SH-SY5Y (cell line): ENCODE measurements around the gene COL4A4.

ENCODE experiments used
- GATA2 ChIP-seq: IDR thresholded peaks from 2 replicates; pipeline ENCODE4 v1.6.1; 2011; ENCODE audit warnings: mild to moderate bottlenecking, low read depth, low read length
- GATA3 ChIP-seq: IDR thresholded peaks from 2 replicates; pipeline ENCODE4 v1.6.1; 2011; ENCODE audit warnings: low read depth, mild to moderate bottlenecking, low read length, moderate library complexity

Gene COL4A4

GRCh38 chr2:227163998-227164762 lies at the start of gene COL4A4, which contains the start of gene COL4A3:
Gene COL4A4, minus strand, starts transcription at chr2:227164205. Its CDS starts 16,722 bp downstream, at chr2:227147483.
Gene COL4A3, plus strand, starts transcription at chr2:227164624. Its CDS starts 103 bp downstream, at chr2:227164727.
- TF ChIP-seq GATA2 = no peak
- TF ChIP-seq GATA3 = no peak

- TF ChIP-seq GATA2 (no peak), GATA3 (no peak)
These were observed 43.6 kb upstream of the COL4A4 start for GRCh38 chr2:227207573-227207972.

GRCh38 chr2:227206406-227206805 lies 42.4 kb upstream of the COL4A4 start:
- TF ChIP-seq GATA2 = no peak
- TF ChIP-seq GATA3 = no peak

DNA sequence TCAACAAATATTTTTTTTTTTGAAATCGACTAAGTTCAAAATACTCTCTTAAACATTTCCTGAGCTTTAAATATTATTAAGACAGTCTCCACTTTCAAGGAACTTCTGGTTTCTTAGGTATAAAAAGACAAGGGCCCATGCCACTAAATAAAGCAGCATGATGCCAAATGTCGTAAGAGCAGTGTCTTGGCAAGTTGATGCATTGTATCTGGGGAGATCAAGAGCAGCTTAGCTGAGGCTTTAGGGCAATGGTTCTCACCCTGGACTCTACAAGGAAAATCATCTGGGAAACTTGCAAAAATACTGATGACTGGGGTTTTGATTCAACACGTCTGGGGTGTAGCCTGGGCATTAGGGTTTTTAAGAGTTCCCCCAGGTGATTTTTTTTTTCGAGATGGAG lies 41.7 kb upstream of the COL4A4 start:
- TF ChIP-seq GATA2 (no peak), GATA3 (no peak)

DNA sequence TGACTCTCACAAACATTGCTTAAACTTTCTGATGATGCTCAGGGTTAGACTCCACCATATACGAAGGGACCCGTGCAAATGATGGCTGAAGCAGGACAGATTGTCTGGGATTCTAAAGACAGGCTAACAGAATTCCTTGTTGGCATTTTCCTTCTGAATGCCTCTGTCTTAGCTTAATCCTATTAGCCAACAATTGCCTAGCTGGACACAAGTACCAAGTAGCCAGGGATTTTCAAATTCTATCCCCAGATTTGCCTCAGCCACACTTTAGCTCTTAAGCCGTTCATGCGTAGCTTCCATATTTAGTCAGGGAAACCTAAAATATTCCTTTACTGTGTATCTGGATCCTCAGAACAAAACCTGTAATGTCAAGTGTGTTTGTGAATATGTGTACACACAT lies 40.4 kb upstream of the COL4A4 start:
- TF ChIP-seq GATA2 (no peak), GATA3 (no peak)

- TF ChIP-seq GATA3 (no peak), GATA2 (no peak)
These were observed 37.8 kb upstream of the COL4A4 start for GRCh38 chr2:227201771-227202170.

DNA sequence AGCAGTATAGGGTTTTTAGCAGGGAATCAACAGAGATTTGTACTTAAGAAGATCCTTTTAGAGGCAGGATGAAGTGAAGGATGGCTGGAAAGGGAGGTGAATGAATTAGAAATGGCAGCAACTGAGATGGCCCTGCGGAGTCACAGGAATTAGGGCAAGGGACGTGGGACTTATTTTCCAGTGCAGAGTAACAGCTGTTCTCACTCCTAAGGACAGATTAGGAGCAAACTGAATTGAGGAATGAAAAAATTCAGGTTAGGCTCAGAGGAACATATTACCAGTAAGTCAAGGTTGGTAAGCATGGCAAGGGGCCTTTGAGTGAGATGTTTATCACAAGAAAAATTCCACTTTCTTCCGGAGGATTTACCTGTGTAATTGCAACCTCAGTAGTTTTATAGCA lies 34.9 kb upstream of the COL4A4 start:
- TF ChIP-seq GATA2 (no peak), GATA3 (no peak)

DNA sequence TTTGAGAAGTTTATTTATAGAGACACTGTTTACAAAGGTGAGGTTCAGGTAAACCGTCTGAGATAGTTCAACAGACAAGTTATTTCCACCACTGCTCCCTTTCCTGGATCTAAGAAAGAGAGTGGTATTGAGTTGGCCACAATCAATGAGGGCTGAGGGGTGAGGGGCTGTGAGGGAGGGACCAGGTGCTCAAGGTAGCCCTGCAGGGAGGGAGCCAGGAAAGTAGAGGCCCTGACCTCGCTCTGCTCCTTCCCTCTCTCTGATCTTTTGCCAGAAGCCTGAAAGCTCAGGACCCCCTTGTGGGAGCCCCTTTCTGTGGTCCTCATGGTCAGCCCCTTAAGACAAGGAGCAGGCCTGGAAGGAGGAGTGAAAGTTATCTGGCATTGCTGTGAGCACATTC lies 30.2 kb upstream of the COL4A4 start:
- TF ChIP-seq GATA2 = no peak
- TF ChIP-seq GATA3 = no peak

GRCh38 chr2:227192491-227192890 lies 28.5 kb upstream of the COL4A4 start:
- TF ChIP-seq GATA2 (no peak), GATA3 (no peak)

DNA sequence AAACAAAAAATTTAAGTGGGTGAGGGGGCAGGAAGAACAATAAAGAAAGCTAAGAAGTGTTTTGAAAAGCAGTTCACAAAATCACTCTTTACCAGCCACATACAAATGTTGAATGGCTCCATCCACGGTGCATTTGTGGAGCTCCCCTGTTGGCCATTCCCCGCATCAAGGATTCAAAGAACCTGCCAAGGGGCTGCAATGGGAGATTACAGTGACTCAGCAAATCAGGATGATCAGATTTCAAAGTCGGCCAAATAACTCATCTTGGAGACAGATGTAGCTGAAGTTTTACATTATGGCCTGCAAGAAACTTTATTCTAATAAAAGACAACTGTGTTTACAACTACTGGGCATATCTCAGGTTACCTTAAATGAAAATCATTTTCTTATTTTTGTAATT lies 27.4 kb upstream of the COL4A4 start:
- TF ChIP-seq GATA3 (no peak), GATA2 (no peak)

- TF ChIP-seq GATA3 (no peak), GATA2 (no peak)
These were observed 24.3 kb upstream of the COL4A4 start for GRCh38 chr2:227188292-227188691.

GRCh38 chr2:227186751-227187150 lies 22.7 kb upstream of the COL4A4 start:
- TF ChIP-seq GATA2 (no peak), GATA3 (no peak)

GRCh38 chr2:227185615-227186232 lies 21.7 kb upstream of the COL4A4 start:
- TF ChIP-seq GATA2 = no peak
- no peak for TF ChIP-seq GATA3

DNA sequence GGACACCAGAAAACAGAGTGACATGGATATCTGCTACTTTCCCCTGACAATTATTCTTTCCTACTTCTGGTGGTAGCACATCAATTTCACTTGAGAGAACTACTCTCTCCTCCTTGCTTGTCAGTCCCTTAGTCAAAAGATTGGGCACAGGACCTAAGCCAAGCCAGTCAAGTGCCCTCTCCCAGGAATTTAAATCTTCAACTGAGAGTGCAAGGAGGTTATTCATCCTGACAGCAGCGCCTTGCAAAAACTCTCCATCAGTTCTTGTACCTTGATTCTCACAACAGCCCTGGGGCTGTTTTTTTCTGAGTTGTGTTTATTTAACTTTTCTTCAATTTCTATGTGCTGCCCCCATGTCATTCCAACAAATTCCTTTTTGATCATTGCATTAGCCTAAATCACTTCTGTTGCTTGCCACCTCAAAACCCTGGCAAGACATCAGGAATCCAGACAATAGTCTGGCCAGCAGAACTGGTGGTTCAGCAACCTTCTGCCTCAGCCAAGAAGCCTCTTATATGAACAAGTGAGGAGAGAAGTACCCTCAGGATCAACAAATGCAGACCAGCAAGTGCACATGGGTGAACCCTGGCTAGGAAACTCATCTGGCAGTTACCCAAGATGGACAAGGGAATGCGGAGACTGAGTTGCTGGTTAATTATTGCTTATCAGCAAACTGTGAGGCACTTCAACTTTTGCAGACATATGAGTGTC lies 19.8 kb upstream of the COL4A4 start:
- TF ChIP-seq GATA3 (no peak), GATA2 (no peak)
